H1 (cell line): ENCODE measurements around the gene GLI1. TPM values are rescaled to one million over a fixed set of nuclear protein-coding genes. Genes with fewer than 3 reads are reported as not detected.
A peak's percentile ranks its signal among the peaks of the same experiment; 100 is the strongest.

Experiments used
- CTCF ChIA-PET: fragments of 300-600 bp; sonication (Branson Sonifier 250); formaldehyde crosslinking; loops from one replicate; lab custom pipeline; 2021; ENCODE audit not compliant: partially characterized antibody; lab: Charles Lee
- POLR2A ChIA-PET: fragments of 300-600 bp; sonication (Branson Sonifier 250); formaldehyde crosslinking; loops from one replicate; lab custom pipeline; 2021; ENCODE audit warnings: inconsistent platforms; ENCODE audit not compliant: partially characterized antibody; lab: Charles Lee
- DNase-seq, 2 experiments: peaks; one replicate each; pipeline versions ENCODE4 v3.0.0 to v3.0.0-alpha.2; 2010 to 2022; ENCODE audit warnings: low spot score in 2 of 2, low read depth in 1 of 2, mixed read lengths in 1 of 2
- FAIRE-seq: peaks from 2 replicates; lab custom pipeline; 2011; peaks lifted over from hg19 to GRCh38; lab: Jason Lieb, UNC
- H2AFZ ChIP-seq: 2 replicates; pipeline ENCODE4 v1.8.1; 2012; ENCODE audit warnings: low read length, inconsistent platforms
- H2AK5ac ChIP-seq: 2 replicates; pipeline ENCODE4 v1.6.1; 2013; ENCODE audit warnings: low read depth, low read length
- H2BK120ac ChIP-seq: replicated peaks from 2 replicates; pipeline ENCODE3; 2013; ENCODE audit warnings: low read depth, low read length, inconsistent platforms
- H2BK12ac ChIP-seq: 2 replicates; pipeline ENCODE4 v1.6.1; 2013; ENCODE audit warnings: low read depth, low read length
- H2BK15ac ChIP-seq: 2 replicates; pipeline ENCODE4 v1.6.1; 2013; ENCODE audit warnings: low read length
- H2BK20ac ChIP-seq: 2 replicates; pipeline ENCODE4 v1.6.1; 2013; ENCODE audit warnings: low read length
- H2BK5ac ChIP-seq: 2 replicates; pipeline ENCODE4 v1.6.1; 2013; ENCODE audit warnings: low read depth, low read length
- H3K14ac ChIP-seq: 2 replicates; pipeline ENCODE4 v1.6.1; 2013; ENCODE audit warnings: inconsistent platforms; ENCODE audit not compliant: insufficient read length
- H3K18ac ChIP-seq: 2 replicates; pipeline ENCODE4 v1.6.1; 2013; ENCODE audit warnings: low read length; ENCODE audit errors: extremely low read depth
- H3K23ac ChIP-seq: 2 replicates; pipeline ENCODE4 v1.6.1; 2013; ENCODE audit warnings: inconsistent platforms; ENCODE audit not compliant: insufficient read length
- H3K23me2 ChIP-seq: 2 replicates; pipeline ENCODE4 v1.6.1; 2013; ENCODE audit warnings: low read depth, low read length
- H3K27ac ChIP-seq: 2 replicates; pipeline ENCODE4 v1.6.1; 2011; ENCODE audit warnings: low read depth, low read length, inconsistent platforms
- H3K27me3 ChIP-seq, 4 experiments: replicated peaks in 1 of 4; 1 replicate in 1 of 4; 2 replicates in 3 of 4; pipeline versions ENCODE4 v1.6.1 to v1.8.1; 2011 to 2013; ENCODE audit warnings: low read length in 3 of 4, mild to moderate bottlenecking in 3 of 4, inconsistent platforms in 2 of 4, mixed read lengths in 2 of 4, moderate library complexity in 1 of 4; ENCODE audit not compliant: control insufficient read depth in 3 of 4, insufficient read depth in 3 of 4; ENCODE audit errors: extremely low read depth in 1 of 4
- H3K36me3 ChIP-seq, 4 experiments: 2 replicates each; pipeline versions ENCODE4 v1.6.1 to v1.8.1; 2011 to 2013; ENCODE audit warnings: mild to moderate bottlenecking in 4 of 4, low read length in 3 of 4, moderate library complexity in 2 of 4, control low read depth in 1 of 4, inconsistent platforms in 1 of 4; ENCODE audit not compliant: insufficient read depth in 4 of 4, control insufficient read depth in 2 of 4
- H3K4ac ChIP-seq: replicated peaks from 2 replicates; pipeline ENCODE3; 2013; ENCODE audit warnings: low read length, low read depth, mixed read lengths, inconsistent platforms; ENCODE audit not compliant: insufficient read length
- H3K4me1 ChIP-seq, 4 experiments: replicated peaks in 1 of 4; 1 replicate in 1 of 4; 2 replicates in 3 of 4; pipeline versions ENCODE4 v1.6.1 to v1.8.1; 2011 to 2013; ENCODE audit warnings: low read length in 3 of 4, inconsistent platforms in 2 of 4, mixed read lengths in 1 of 4; ENCODE audit not compliant: insufficient read depth in 4 of 4, control insufficient read depth in 3 of 4
- H3K4me2 ChIP-seq, 2 experiments: 2 replicates each; pipeline versions ENCODE4 v1.6.1 to v1.8.1; 2011 to 2013; ENCODE audit warnings: low read depth in 2 of 2, low read length in 2 of 2, control low read depth in 1 of 2, inconsistent platforms in 1 of 2, mild to moderate bottlenecking in 1 of 2; ENCODE audit not compliant: insufficient read depth in 1 of 2
- H3K4me3 ChIP-seq, 4 experiments: fragments of 200-600, 300-600 bp in 1 of 4; sonication (generic), shearing (Covaris generic), sonication (Bioruptor Twin) in 1 of 4; 2 replicates each; pipeline versions ENCODE4 v1.5.1 to v1.8.1; 2011 to 2016; ENCODE audit warnings: low read length in 4 of 4, low read depth in 3 of 4, control low read depth in 2 of 4, inconsistent platforms in 2 of 4, mild to moderate bottlenecking in 2 of 4, mixed read lengths in 1 of 4, moderate library complexity in 1 of 4; ENCODE audit not compliant: insufficient read depth in 2 of 4; ENCODE audit errors: extremely low read depth in 1 of 4
- H3K56ac ChIP-seq: replicated peaks from 2 replicates; pipeline ENCODE3; 2013; ENCODE audit warnings: low read depth, mild to moderate bottlenecking, mixed read lengths, low read length, inconsistent platforms; ENCODE audit not compliant: insufficient read length
- H3K79me1 ChIP-seq: 2 replicates; pipeline ENCODE4 v1.6.1; 2013; ENCODE audit warnings: low read depth, low read length, control low read depth
- H3K79me2 ChIP-seq, 2 experiments: 2 replicates each; pipeline versions ENCODE4 v1.6.1 to v1.8.1; 2012 to 2013; ENCODE audit warnings: low read length in 2 of 2, mild to moderate bottlenecking in 2 of 2, inconsistent platforms in 1 of 2; ENCODE audit not compliant: insufficient read depth in 2 of 2, control insufficient read depth in 1 of 2
- H3K9ac ChIP-seq, 4 experiments: replicated peaks in 1 of 4; 1 replicate in 1 of 4; 2 replicates in 3 of 4; pipeline versions ENCODE4 v1.6.1 to v1.8.1; 2011 to 2013; ENCODE audit warnings: low read depth in 3 of 4, low read length in 3 of 4, control low read depth in 2 of 4, mild to moderate bottlenecking in 2 of 4, moderate library complexity in 2 of 4, inconsistent platforms in 1 of 4; ENCODE audit errors: extremely low read depth in 1 of 4
- H3K9me3 ChIP-seq, 2 experiments: 2 replicates each; pipeline versions ENCODE4 v1.6.1 to v1.8.1; 2012 to 2013; ENCODE audit warnings: mild to moderate bottlenecking in 2 of 2, moderate library complexity in 2 of 2, control low read depth in 1 of 2, inconsistent platforms in 1 of 2, low read depth in 1 of 2, low read length in 1 of 2, mixed read lengths in 1 of 2; ENCODE audit not compliant: insufficient read depth in 2 of 2
- H4K20me1 ChIP-seq, 2 experiments: replicated peaks in 1 of 2; 2 replicates each; pipeline versions ENCODE3 to v1.8.1; 2011 to 2013; ENCODE audit warnings: inconsistent platforms in 2 of 2, low read length in 2 of 2, mild to moderate bottlenecking in 1 of 2; ENCODE audit not compliant: insufficient read depth in 2 of 2, control insufficient read depth in 1 of 2
- H4K5ac ChIP-seq: 2 replicates; pipeline ENCODE4 v1.6.1; 2013; ENCODE audit warnings: low read length, low read depth, mixed read lengths, inconsistent platforms; ENCODE audit not compliant: insufficient read length
- H4K8ac ChIP-seq: 2 replicates; pipeline ENCODE4 v1.8.0; 2013; ENCODE audit warnings: mild to moderate bottlenecking, moderate library complexity, low read length, inconsistent platforms; ENCODE audit not compliant: insufficient read depth; ENCODE audit errors: extremely low read depth
- H4K91ac ChIP-seq: replicated peaks from 2 replicates; pipeline ENCODE3; 2013; ENCODE audit warnings: low read length, mixed read lengths, inconsistent platforms; ENCODE audit not compliant: insufficient read length
- ATF3 ChIP-seq: IDR thresholded peaks from 2 replicates; pipeline ENCODE4 v1.6.1; 2011; ENCODE audit warnings: low read depth, mild to moderate bottlenecking, low read length; ENCODE audit not compliant: insufficient read depth
- BCL11A ChIP-seq, 2 experiments: IDR thresholded peaks; one replicate each; pipeline ENCODE4 v1.6.1; 2011; ENCODE audit warnings: low read depth in 2 of 2, low read length in 2 of 2, mild to moderate bottlenecking in 2 of 2
- CREB1 ChIP-seq: IDR thresholded peaks from 2 replicates; pipeline ENCODE4 v1.6.1; 2012; ENCODE audit warnings: inconsistent platforms
- GTF2F1 ChIP-seq: IDR thresholded peaks from 2 replicates; pipeline ENCODE4 v1.6.1; 2012; ENCODE audit warnings: low read depth, low read length, improper control_type of control experiment, borderline replicate concordance
- JUND ChIP-seq: IDR thresholded peaks from 2 replicates; pipeline ENCODE4 v1.6.1; 2011; ENCODE audit warnings: mild to moderate bottlenecking, improper control_type of control experiment, low read length
- NANOG ChIP-seq: IDR thresholded peaks from 2 replicates; pipeline ENCODE4 v1.6.1; 2011; ENCODE audit warnings: low read length, low read depth, mild to moderate bottlenecking, inconsistent platforms; ENCODE audit not compliant: insufficient read depth, poor library complexity, severe bottlenecking
- POLR2A ChIP-seq, 2 experiments: IDR thresholded peaks; 1 replicate in 1 of 2; 2 replicates in 1 of 2; pipeline ENCODE4 v1.6.1; 2011; ENCODE audit warnings: low read depth in 2 of 2, low read length in 2 of 2, mild to moderate bottlenecking in 2 of 2; ENCODE audit errors: control extremely low read depth in 1 of 2
- POU5F1 ChIP-seq: IDR thresholded peaks from 2 replicates; pipeline ENCODE4 v1.6.1; 2011; ENCODE audit warnings: low read depth, mild to moderate bottlenecking, low read length, moderate library complexity
- SAP30 ChIP-seq: fragments of 300-600 bp; sonication (generic); IDR thresholded peaks from 2 replicates; pipeline ENCODE4 v1.7.1; 2012; ENCODE audit warnings: low read length, moderate library complexity, mild to moderate bottlenecking, inconsistent platforms; ENCODE audit not compliant: insufficient read depth, insufficient replicate concordance
- TAF1 ChIP-seq: IDR thresholded peaks from 2 replicates; pipeline ENCODE4 v1.6.1; 2011; ENCODE audit warnings: mild to moderate bottlenecking, low read depth, low read length
- WGBS, 2 experiments: shearing (Covaris generic) in 1 of 2; methylation state at CpG; one replicate each; pipeline versions ENCODE4 v1.1.6 to v1.1.7; 2013 to 2015; ENCODE audit warnings: low lambda C conversion rate in 2 of 2, mixed read lengths in 2 of 2, inconsistent platforms in 1 of 2, low coverage in 1 of 2, missing lambda C conversion rate in 1 of 2; ENCODE audit not compliant: insufficient replicate concordance in 2 of 2, insufficient coverage in 1 of 2, insufficient read length in 1 of 2; ENCODE audit errors: extremely low coverage in 1 of 2, missing lambda C conversion rate in 1 of 2; 5-methylcytosine and 5-hydroxymethylcytosine counted together
- polyA plus RNA-seq, 7 experiments: library from polyadenylated mRNA; depleted of rRNA in 3 of 7; stranded (reverse) in 5 of 7; unstranded in 2 of 7; fragments of >200 nt in 5 of 7; fragments of 200-250 nt in 2 of 7; gene quantifications; 1 replicate in 5 of 7; 2 replicates in 1 of 7; 4 replicates in 1 of 7; pipeline versions ENCODE4 v1.2.1 to v1.2.3, GENCODE V29; 2011 to 2013; ENCODE audit warnings: missing spikeins in 2 of 7, mixed read lengths in 2 of 7
- total RNA-seq: library from RNA; stranded (reverse); fragmentation: NEBNext Ultra II Directional; extraction: Animal tissue kit (Norgen Biotek cat#: 25700); gene quantifications from 2 replicates; pipeline ENCODE4 v1.2.1, GENCODE V29; 2021

Gene GLI1
- total and polyA plus RNA-seq, 2 of the 8 experiments (the other 6 are each of a cell fraction or from before 2014, with no cell fraction given), result 23.5 to 25.3 TPM

GRCh38 chr12:57462251-57462911, 2.8 kb downstream of the GLI1 start:
- peak overlapping the region; percentile 91 for H2BK120ac ChIP-seq
- CTCF ChIA-PET, result interaction anchor here (0.7 to 18.5 kb wide), 18 partner anchors 10 to 337 kb away, joined by 3 to 478 read pairs (median 4); partner anchors contain the start of genes ARHGAP9, MARS1 and STAC3
- 3% methylated on average over 18 of the region's 28 CpGs; no CpG with 5 or more reads in 1 of the 2 experiments for WGBS, 2 experiments
- DNase-seq, result peak; percentile 84 to 96
- peak overlapping the region; percentile 98 for H2BK5ac ChIP-seq
- H4K5ac ChIP-seq, result peak overlapping the region; percentile 85
- H3K23me2 ChIP-seq, result peaks cover 4% of the 10 kb centered on the region; the same call in 1 of the 2 replicates
- H3K4ac ChIP-seq, result no peak overlapping the region
- peak overlapping the region; percentile 72 to 91 (median 86) for H3K4me3 ChIP-seq
- peak overlapping the region; percentile 60; the same call in 1 of the 2 replicates for H4K8ac ChIP-seq
- no peak overlapping the region for H2AK5ac ChIP-seq
- H3K9me3 ChIP-seq, result no peaks in the 10 kb centered on the region
- H3K36me3 ChIP-seq, result peaks cover 0 to 3% (median 0%) of the 10 kb centered on the region in 4 experiments; a peak in 5 of 8 replicates
- peaks cover 0 to 7% (median 1%) of the 10 kb centered on the region in 4 experiments; a peak in 3 of 7 replicates for H3K4me1 ChIP-seq
- peak; percentile 87 for FAIRE-seq
- H3K27ac ChIP-seq, result peak overlapping the region; percentile 80
- H2AFZ ChIP-seq, result no peak overlapping the region
- peak overlapping the region; percentile 84 to 95 for H3K4me2 ChIP-seq
- no peak overlapping the region for H3K23ac ChIP-seq
- no peak overlapping the region for H2BK20ac ChIP-seq
- peak overlapping the region; percentile 90; the same call in 1 of the 2 replicates for H2BK12ac ChIP-seq
- peaks cover 0 to 7% of the 10 kb centered on the region in 2 experiments; a peak in 1 of 4 replicates for H3K79me2 ChIP-seq
- H4K91ac ChIP-seq, result peak overlapping the region; percentile 40
- H3K56ac ChIP-seq, result peak overlapping the region; percentile 67
- peak overlapping the region in 3 of 4 experiments; percentile 25 to 83 (median 65); a peak in 3 of 7 replicates for H3K9ac ChIP-seq
- no peak overlapping the region for H3K14ac ChIP-seq
- no peak overlapping the region for H2BK15ac ChIP-seq
- POLR2A ChIA-PET, result interaction anchor here (1.0 to 6.4 kb wide), 8 partner anchors 7 to 231 kb away, joined by 3 to 51 read pairs (median 4); partner anchors contain the start of genes INHBE and SHMT2
- H3K18ac ChIP-seq, result peak overlapping the region; percentile 98
- H3K79me1 ChIP-seq, result no peaks in the 10 kb centered on the region
- peaks cover 0 to 2% of the 10 kb centered on the region in 2 experiments for H4K20me1 ChIP-seq
- no peaks in the 10 kb centered on the region for H3K27me3 ChIP-seq
- TF ChIP-seq NANOG (no peak), TAF1 (peak; percentile 62), POU5F1 (no peak), POLR2A (IDR thresholded peaks at IDR 0.05; ENCODE audit: control extremely low read depth in 1 of 2, low read depth in 2 of 2, low read length in 2 of 2) (peak in 1 of 2 experiments; percentile 60; a peak in 2 of 3 replicates), JUND (no peak; the same call in 1 of the 2 replicates), BCL11A (IDR thresholded peaks at IDR 0.05; ENCODE audit: low read depth in 2 of 2, low read length in 2 of 2) (no peak), GTF2F1 (no peak), ATF3 (no peak), CREB1 (peak; percentile 77), SAP30 (peak; percentile 50)
